ENCODE results near the gene TEP1.

DNA sequence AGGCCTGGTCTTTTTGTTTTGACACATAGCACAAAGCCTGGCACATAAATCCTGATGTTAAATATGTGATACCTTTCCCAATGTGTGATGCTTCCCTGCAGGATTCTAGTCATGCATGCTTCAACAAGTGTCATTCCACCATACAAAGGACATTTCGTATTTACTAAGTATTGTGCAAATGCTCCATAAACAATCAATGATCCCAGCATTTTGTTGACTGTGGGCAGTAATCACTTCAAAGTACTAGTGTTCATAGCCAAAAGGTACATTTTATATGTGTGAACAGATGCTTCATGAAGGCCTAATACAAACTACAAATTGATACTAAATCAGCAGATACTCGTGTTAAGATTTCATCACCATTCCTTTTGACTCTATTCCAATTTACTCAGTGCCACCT lies 84.6 kb downstream of the TEP1 start:
- no peak for TF ChIP-seq CTCF (IDR thresholded peaks at IDR 0.05; ENCODE audit: insufficient read depth, low read depth, low read length)
- TF ChIP-seq EZH2 (IDR thresholded peaks at IDR 0.05; ENCODE audit: insufficient read depth, low read length), result no peak
